HepG2 (cell line): ENCODE data around the gene ADARB2.

Experiments used
- BHLHE40 ChIP-seq: IDR thresholded peaks from 2 replicates; pipeline ENCODE4 v1.6.1; 2011; ENCODE audit warnings: low read length, improper control_type of control experiment
- ELF4 ChIP-seq: sonication (generic); formaldehyde crosslinking; IDR thresholded peaks from 2 replicates; pipeline ENCODE4 v1.5.0; 2020; ENCODE audit warnings: missing genetic modification reagents, mild to moderate bottlenecking, moderate library complexity, borderline replicate concordance
- ETV5 ChIP-seq: IDR thresholded peaks from 2 replicates; pipeline ENCODE4 v1.6.1; 2018; ENCODE audit warnings: missing biosample characterization, missing genetic modification reagents, inconsistent platforms, borderline replicate concordance
- KLF16 ChIP-seq, 2 experiments: sonication (generic) in 1 of 2; formaldehyde crosslinking in 1 of 2; IDR thresholded peaks; 2 replicates each; pipeline versions ENCODE4 v1.6.1 to v1.8.0; 2016 to 2023; ENCODE audit warnings: missing genetic modification reagents in 2 of 2, missing compliant biosample characterization in 1 of 2
- MAFK ChIP-seq, 2 experiments: IDR thresholded peaks in 1 of 2; conservative IDR thresholded peaks in 1 of 2; 2 replicates each; pipeline ENCODE4 v1.6.1; 2011; ENCODE audit warnings: improper control_type of control experiment in 2 of 2, low read length in 2 of 2
- MXI1 ChIP-seq: IDR thresholded peaks from 3 replicates; pipeline ENCODE4 v1.6.1; 2012; ENCODE audit warnings: low read depth, low read length, inconsistent platforms, borderline replicate concordance
- NFE2L2 ChIP-seq: fragments of 150-350 bp; IDR thresholded peaks from 2 replicates; pipeline ENCODE4 v1.6.1; 2014; ENCODE audit warnings: low read length
- SETDB1 ChIP-seq: sonication (generic); formaldehyde crosslinking; IDR thresholded peaks from 2 replicates; pipeline ENCODE4 v1.5.1; 2020; ENCODE audit warnings: missing genetic modification reagents, mild to moderate bottlenecking, borderline replicate concordance
- SP1 ChIP-seq, 2 experiments: fragments of 450-650 bp in 1 of 2; sonication (generic) in 1 of 2; formaldehyde crosslinking in 1 of 2; IDR thresholded peaks; 2 replicates each; pipeline versions ENCODE4 v1.4.0 to v1.6.1; 2016 to 2020; ENCODE audit warnings: missing genetic modification reagents in 1 of 2
- ZNF263 ChIP-seq: sonication (generic); formaldehyde crosslinking; IDR thresholded peaks from 2 replicates; pipeline ENCODE4 v1.4.0; 2020; ENCODE audit warnings: missing genetic modification reagents
- ZNF629 ChIP-seq: sonication (generic); formaldehyde crosslinking; conservative IDR thresholded peaks from 2 replicates; pipeline ENCODE4 v1.5.0; 2020; ENCODE audit warnings: missing genetic modification reagents
- TF ChIP-seq, protein P1 (sequence below): sonication (generic); formaldehyde crosslinking; conservative IDR thresholded peaks from 2 replicates; pipeline ENCODE4 v1.4.0; 2020; ENCODE audit warnings: missing genetic modification reagents
- TF ChIP-seq, protein P2 (sequence below): sonication (generic); formaldehyde crosslinking; IDR thresholded peaks from 2 replicates; pipeline ENCODE4 v1.8.1; 2023; ENCODE audit warnings: mild to moderate bottlenecking, missing genetic modification reagents
- TF ChIP-seq, protein P3 (sequence below): sonication (generic); formaldehyde crosslinking; IDR thresholded peaks from 2 replicates; pipeline ENCODE4 v1.5.0; 2020; ENCODE audit warnings: mild to moderate bottlenecking, missing genetic modification reagents, moderate library complexity

DNA sequence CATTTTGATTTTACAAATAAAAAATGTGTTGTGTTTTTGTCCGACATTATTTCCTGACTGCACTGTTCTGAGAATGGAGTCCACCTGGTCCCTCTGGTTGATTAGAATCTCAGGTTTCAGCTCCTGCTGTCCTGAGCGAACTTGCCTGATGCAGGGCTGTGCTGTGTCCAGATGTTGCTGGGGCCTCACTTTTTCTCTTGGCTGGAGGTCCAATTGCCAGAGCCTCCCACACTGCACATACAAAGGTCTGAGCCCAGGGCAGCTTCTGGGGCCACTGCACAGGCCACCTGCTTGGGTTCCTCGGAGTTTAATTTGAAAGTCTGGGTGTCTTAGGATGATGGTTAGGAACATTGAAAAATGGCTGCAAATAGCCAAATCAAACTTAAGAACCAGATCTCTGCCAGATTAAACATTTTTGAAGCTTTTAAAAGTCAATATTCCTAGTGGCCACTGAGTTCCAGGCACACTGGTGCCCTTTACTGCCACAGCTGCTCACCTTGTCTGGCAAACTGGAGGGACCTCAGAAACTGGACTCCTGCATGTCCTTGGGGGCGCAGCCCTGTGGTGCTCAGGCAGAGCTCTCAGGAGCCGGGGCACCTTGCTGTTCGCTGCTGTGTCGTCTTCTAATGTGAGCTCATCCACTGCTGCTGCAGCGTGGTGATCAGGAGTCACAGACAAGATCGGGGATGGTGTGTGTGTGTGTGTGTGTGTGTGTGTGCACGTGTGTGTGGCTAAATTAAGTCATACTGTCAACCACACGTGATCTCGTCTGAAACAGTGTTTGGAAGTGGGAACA is 606.1 kb downstream of the ADARB2 start:
- TF ChIP-seq SP1 (IDR thresholded peaks at IDR 0.05) (no peak), SP1 (CRISPR knock-in tag; IDR thresholded peaks at IDR 0.05) (no peak), KLF16 (CRISPR knock-in tag; IDR thresholded peaks at IDR 0.05) (no peak), NFE2L2 (no peak), ZNF629 (CRISPR knock-in tag) (no peak), BHLHE40 (no peak), ETV5 (CRISPR knock-in tag) (no peak), MAFK (conservative IDR thresholded peaks at IDR 0.05 in 1 of 2, IDR thresholded peaks at IDR 0.05 in 1 of 2; ENCODE audit: low read length in 2 of 2) (no peak), ZNF263 (CRISPR knock-in tag) (no peak), MXI1 (no peak), ELF4 (CRISPR knock-in tag) (no peak), SETDB1 (CRISPR knock-in tag) (no peak)
- TF ChIP-seq, protein P1, sequence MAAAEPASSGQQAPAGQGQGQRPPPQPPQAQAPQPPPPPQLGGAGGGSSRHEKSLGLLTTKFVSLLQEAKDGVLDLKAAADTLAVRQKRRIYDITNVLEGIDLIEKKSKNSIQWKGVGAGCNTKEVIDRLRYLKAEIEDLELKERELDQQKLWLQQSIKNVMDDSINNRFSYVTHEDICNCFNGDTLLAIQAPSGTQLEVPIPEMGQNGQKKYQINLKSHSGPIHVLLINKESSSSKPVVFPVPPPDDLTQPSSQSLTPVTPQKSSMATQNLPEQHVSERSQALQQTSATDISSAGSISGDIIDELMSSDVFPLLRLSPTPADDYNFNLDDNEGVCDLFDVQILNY (CRISPR knock-in tag): no peak
- TF ChIP-seq, protein P2, sequence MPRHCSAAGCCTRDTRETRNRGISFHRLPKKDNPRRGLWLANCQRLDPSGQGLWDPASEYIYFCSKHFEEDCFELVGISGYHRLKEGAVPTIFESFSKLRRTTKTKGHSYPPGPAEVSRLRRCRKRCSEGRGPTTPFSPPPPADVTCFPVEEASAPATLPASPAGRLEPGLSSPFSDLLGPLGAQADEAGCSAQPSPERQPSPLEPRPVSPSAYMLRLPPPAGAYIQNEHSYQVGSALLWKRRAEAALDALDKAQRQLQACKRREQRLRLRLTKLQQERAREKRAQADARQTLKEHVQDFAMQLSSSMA (CRISPR knock-in tag): no peak
- TF ChIP-seq, protein P3, sequence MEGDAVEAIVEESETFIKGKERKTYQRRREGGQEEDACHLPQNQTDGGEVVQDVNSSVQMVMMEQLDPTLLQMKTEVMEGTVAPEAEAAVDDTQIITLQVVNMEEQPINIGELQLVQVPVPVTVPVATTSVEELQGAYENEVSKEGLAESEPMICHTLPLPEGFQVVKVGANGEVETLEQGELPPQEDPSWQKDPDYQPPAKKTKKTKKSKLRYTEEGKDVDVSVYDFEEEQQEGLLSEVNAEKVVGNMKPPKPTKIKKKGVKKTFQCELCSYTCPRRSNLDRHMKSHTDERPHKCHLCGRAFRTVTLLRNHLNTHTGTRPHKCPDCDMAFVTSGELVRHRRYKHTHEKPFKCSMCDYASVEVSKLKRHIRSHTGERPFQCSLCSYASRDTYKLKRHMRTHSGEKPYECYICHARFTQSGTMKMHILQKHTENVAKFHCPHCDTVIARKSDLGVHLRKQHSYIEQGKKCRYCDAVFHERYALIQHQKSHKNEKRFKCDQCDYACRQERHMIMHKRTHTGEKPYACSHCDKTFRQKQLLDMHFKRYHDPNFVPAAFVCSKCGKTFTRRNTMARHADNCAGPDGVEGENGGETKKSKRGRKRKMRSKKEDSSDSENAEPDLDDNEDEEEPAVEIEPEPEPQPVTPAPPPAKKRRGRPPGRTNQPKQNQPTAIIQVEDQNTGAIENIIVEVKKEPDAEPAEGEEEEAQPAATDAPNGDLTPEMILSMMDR (CRISPR knock-in tag): no peak
